GM19438 (cell line): ENCODE results near the gene BRD3OS.

Experiments
- ATAC-seq: cut with Tn5 transposase; IDR thresholded peaks from one replicate; pipeline ENCODE4 v1.9.1; 2021; ENCODE audit warnings: low read depth; ENCODE audit not compliant: unreplicated experiment

Gene BRD3OS

GRCh38 chr9:134003237-134003636, 22.0 kb upstream of the BRD3OS start:
- ATAC-seq: no peak

DNA sequence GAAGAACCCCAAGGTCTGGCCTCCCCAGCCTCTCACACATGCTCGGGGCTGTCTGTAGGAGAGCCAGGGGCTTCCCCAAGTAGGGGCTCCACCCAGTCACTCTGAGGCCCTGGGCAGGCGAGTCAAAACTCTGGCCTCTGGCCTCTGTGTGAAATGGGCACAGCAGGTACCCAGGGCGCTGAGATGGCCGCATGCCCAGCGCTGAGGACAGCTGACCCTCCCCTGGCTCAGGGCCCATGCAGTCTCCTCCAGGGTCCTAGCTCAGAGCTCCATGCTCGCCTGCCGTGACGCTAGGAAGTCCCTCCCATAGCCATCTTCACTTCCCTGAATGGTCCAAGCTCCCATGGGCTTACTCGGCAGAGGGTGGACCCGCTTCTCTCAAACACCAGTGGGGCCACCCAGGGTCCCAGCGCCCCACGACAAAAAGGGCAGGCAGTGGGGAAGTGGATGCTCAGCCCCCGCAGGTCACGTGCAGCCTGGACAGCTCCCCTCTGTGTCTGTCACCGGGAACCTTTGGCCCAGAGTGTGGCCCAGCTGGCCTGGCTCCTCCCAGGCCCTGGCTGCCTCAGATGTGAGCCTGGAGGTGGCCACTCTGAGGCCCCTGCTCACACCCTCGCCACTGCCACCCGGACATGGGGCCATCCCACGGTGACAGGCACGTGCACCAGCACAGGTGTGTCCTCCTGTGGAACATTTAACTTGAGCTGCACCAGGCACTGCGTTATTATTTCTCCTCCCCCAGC, 21.0 kb upstream of the BRD3OS start:
- ATAC-seq: no peak

- no peak for ATAC-seq
These were observed 20.4 kb upstream of the BRD3OS start for GRCh38 chr9:134004881-134005280.

- ATAC-seq: no peak
These were observed 19.9 kb upstream of the BRD3OS start for GRCh38 chr9:134005381-134005780.

- no peak for ATAC-seq
These were observed 18.1 kb upstream of the BRD3OS start for GRCh38 chr9:134007150-134007549.

DNA sequence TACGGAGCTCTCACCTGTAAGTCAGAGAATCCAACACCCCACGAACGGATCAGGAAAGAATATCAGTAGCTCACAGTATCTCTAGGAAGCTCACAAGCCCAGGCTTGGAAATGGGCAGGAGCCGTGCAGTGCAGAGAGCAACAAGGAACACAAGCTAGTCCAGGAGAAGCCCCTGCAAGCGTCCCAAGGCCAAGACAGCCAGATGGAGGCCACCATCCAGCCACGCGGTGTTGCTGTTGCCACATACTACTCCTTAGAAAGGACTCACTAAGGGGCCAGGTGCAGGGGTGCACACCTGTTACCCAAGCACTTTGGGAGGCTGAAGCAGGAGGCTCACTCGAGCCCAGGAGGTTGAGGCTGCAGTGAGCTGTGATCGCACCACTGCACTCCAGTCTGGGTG, 17.7 kb upstream of the BRD3OS start:
- no peak for ATAC-seq

- no peak for ATAC-seq
These were observed 14.7 kb upstream of the BRD3OS start for GRCh38 chr9:134010310-134011173.

DNA sequence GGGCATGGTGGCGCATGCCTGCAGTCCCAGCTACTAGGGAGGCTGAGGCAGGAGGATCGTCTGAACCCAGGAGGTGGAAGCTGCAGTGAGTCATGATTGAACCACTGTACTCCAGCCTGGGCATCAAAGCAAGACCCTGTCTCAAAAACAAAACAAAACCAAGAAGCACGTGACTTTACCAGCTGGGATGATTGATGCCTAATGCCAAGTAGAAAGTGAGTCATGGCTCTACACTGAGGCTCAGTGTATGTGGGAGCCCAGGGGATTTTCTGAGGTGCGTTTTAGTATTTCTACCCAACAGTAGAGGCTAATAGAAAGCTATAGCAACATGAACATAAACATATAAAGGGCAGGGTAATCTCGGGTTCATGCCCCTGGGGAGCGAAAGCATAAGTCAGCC, 13.9 kb upstream of the BRD3OS start:
- no peak for ATAC-seq

GRCh38 chr9:134014946-134015345, 10.3 kb upstream of the BRD3OS start:
- ATAC-seq: no peak

DNA sequence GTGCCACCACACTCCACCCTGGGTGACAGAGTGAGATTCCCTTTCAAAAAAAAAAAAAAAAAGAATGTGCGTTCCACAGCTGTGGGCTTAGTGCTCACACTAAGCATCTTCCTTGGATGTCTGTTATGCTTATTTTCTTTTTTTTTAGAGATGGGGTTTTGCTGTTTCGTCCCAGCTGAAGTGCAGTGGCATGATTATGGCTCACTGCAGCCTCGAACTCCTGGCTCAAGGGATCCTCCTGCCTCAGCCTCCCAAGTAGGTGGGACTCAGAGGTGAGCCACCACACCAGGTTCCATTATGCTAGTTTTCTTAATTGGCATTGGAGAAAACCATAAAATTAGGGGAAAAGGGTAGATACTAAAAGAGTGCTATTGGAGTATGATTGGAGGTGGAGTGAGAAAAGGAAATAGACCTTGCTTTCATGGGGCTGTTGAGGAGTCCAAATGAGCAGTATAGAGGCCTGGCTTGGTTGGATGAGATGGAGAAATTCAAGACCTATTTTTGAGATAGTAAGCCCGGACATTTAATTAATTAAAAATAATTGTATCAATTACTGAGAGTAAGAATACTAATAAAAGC, 978 bp upstream of the BRD3OS start:
- ATAC-seq: no peak

DNA sequence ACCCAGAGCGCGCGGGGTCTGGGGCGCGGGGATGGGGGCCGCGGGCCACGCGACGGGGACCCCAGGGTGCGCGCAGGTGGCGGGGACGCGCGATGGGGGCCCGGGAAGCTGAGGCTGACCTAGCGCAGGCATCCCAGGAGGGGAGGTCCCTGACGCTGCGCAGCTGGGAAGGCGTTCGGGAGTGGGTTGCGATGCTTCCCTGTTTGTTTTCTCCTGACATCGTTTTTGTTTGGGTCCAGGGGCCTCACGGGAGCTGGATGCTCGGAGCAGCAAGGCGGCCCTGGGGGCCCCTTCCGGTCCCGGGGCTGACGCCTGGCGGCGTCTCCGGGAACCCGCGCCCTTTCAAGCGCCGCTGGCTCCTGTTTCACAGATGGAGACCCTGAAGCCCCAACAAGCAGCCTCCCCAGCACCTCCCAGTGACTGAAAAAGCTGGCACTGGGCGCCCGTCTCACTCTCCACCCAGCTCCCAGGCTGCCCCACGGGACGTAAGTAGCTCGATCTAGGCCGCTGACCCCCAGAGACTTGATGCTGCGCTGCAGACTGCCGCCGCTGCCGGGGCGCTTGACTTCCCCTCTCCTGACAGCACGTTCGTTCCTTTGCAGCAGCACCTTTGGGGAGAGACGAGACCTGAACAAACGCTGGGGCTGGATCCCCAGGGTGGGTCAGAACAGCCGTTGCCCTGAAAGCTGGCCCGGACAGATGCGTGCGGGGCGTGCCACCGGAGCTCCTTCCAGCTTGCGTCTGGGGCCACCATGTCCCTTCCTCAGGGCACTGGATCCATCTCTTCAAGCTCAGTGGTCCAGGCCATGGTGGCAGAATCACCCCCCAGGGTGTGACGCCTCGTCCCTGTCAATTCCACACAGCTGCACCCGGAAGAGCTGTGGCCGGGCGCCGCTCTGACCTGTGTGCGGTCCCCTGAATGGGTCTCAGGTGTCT, 593 bp downstream of the BRD3OS start:
- ATAC-seq: peak; percentile 56

GRCh38 chr9:134026581-134026980, 1.3 kb downstream of the BRD3OS start:
- ATAC-seq: no peak

GRCh38 chr9:134026981-134027380, 1.7 kb downstream of the BRD3OS start:
- ATAC-seq: no peak

- ATAC-seq: no peak
These were observed 2.3 kb downstream of the BRD3OS start for GRCh38 chr9:134027561-134027960.

DNA sequence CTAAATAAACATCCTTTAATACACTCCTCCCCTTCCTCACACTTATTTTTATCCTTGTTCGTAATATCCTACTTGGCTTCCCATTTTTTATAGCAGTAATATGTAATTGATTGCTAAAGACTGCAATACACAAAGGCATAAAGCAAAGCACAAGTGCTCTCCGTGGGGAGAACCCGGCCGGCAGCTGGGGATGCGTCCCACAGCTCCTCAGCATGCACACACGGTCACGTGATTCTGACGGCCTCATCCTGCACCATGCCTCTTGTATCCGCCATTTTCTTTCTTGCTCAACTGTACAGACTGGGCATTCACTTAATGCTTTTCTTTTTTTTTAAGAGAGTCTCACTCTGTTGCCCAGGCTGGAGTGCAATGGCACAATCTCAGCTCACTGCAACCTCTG, 2.8 kb downstream of the BRD3OS start:
- no peak for ATAC-seq

DNA sequence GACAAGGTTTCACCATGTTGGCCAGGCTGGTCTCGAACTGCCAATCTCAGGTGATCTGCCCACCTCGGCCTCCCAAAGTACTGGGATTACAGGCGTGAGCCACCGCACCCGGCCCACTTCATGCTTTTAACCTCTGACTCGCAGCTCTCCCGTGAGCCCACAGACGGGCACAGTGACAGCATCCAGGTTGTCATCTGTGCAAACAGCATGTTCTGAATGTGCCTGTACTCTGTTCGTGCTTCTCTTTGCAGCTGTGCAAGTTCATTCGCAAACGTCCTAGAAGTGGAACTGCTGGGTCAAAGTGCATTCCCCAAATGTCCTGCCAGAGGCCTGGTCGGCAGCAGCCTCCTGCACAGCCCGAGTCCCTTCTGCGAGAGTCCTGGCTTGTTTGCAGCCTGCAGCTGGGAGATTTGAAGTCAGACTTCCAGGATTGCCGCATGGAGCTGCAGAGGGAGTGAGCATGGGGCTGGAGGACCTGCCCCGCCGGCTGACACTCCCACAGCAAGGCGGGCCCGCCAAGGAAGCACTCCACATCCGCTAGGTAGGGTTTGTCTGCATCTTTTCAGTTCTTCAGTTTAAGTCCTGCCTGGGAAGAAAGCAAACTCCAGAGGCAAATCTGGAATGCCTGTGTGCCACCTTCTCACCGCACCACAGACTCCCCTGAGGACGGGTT, 3.4 kb downstream of the BRD3OS start:
- ATAC-seq: no peak

GRCh38 chr9:134029248-134030226, 4.3 kb downstream of the BRD3OS start:
- ATAC-seq: no peak

DNA sequence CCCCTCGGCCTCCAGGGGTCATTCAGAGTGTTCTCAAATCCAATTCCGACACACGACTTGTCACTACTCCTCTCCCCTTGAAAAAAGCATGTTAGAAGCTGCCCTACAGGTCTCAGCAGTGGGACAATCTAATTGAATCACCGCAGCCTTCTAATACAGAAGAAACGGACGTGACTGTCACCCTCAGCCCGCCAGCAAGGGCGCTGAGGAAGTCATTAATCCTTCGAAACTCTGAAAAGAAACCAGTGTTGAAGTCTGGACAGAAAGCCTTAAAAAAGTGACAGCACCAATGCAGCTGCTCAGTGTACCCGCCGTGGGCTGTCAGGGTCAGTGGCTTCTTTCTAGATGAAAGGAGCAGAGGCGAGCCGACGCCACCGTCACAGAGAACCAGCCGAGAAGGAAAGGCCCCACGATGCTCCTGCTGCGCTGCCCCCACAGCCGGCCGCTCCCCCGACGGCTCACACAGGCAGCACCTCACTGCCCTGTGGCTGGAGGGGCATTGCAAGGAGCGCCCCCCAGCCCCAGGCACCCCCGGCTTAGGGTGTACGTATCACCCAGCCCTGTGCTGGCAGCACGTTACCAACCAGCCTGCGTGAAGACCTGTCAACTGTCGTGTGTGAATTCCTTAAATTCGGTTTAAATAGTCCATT, 5.7 kb downstream of the BRD3OS start:
- ATAC-seq: no peak
